WTC11 (cell line): ENCODE results near the gene CLIP2.

Experiments used
- CBFB ChIP-seq: sonication (generic); formaldehyde crosslinking; IDR thresholded peaks from 2 replicates; pipeline ENCODE4 v1.8.1; 2022; ENCODE audit warnings: mild to moderate bottlenecking, low read depth, missing genetic modification reagents
- ELF4 ChIP-seq: sonication (generic); formaldehyde crosslinking; IDR thresholded peaks from 2 replicates; pipeline ENCODE4 v1.8.1; 2022; ENCODE audit warnings: low read depth, mild to moderate bottlenecking, moderate library complexity, missing genetic modification reagents
- MAX ChIP-seq: sonication (generic); formaldehyde crosslinking; IDR thresholded peaks from 2 replicates; pipeline ENCODE4 v1.8.0; 2022; ENCODE audit warnings: mild to moderate bottlenecking, missing genetic modification reagents
- NR3C1 ChIP-seq: sonication (generic); formaldehyde crosslinking; conservative IDR thresholded peaks from 2 replicates; pipeline ENCODE4 v1.8.1; 2023; ENCODE audit warnings: low read depth, mild to moderate bottlenecking, missing genetic modification reagents
- RELA ChIP-seq: sonication (generic); formaldehyde crosslinking; IDR thresholded peaks from 2 replicates; pipeline ENCODE4 v1.8.1; 2022; ENCODE audit warnings: missing genetic modification reagents, mild to moderate bottlenecking, borderline replicate concordance
- SOX15 ChIP-seq: fragments of 250-450 bp; sonication (Bioruptor Pico); IDR thresholded peaks from 2 replicates; pipeline ENCODE4 v1.9.0; 2021; ENCODE audit warnings: mild to moderate bottlenecking
- ZNF138 ChIP-seq: sonication (generic); formaldehyde crosslinking; conservative IDR thresholded peaks from 2 replicates; pipeline ENCODE4 v1.8.1; 2022; ENCODE audit warnings: mild to moderate bottlenecking, moderate library complexity, missing genetic modification reagents
- TF ChIP-seq, protein P1 (sequence below): fragments of 200-600 bp; IDR thresholded peaks from 2 replicates; pipeline ENCODE4 v1.8.0; 2022; ENCODE audit warnings: antibody characterized with exemption

DNA sequence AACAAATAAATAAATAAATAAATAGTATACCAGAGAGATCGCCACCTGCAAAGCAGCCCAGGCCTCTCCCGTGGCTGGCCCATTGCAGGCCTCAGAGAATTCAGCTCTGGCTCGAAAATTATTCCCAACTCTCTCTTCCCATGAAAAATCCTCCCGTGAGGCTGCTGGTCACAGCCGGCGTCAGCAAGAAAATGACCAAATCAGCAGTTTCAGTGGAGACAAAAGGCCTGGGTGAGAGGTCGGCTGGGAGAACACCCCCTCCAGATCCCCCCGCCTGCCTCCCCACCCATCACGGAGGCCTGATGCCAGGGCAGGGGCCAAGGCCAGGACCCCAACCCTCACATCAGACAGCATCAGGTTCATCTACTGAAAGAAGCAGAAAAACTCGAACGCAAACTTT, 3.1 kb upstream of the CLIP2 start:
- TF ChIP-seq CBFB (CRISPR knock-in tag) (no peak), ELF4 (CRISPR knock-in tag) (no peak), SOX15 (CRISPR knock-in tag) (no peak), MAX (CRISPR knock-in tag) (no peak), NR3C1 (CRISPR knock-in tag) (no peak), RELA (no peak), ZNF138 (CRISPR knock-in tag) (no peak)
- TF ChIP-seq, protein P1, sequence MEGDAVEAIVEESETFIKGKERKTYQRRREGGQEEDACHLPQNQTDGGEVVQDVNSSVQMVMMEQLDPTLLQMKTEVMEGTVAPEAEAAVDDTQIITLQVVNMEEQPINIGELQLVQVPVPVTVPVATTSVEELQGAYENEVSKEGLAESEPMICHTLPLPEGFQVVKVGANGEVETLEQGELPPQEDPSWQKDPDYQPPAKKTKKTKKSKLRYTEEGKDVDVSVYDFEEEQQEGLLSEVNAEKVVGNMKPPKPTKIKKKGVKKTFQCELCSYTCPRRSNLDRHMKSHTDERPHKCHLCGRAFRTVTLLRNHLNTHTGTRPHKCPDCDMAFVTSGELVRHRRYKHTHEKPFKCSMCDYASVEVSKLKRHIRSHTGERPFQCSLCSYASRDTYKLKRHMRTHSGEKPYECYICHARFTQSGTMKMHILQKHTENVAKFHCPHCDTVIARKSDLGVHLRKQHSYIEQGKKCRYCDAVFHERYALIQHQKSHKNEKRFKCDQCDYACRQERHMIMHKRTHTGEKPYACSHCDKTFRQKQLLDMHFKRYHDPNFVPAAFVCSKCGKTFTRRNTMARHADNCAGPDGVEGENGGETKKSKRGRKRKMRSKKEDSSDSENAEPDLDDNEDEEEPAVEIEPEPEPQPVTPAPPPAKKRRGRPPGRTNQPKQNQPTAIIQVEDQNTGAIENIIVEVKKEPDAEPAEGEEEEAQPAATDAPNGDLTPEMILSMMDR: no peak
